GM12878 (cell line): ENCODE measurements around the gene TIGD1. TPM values are rescaled to one million over a fixed set of nuclear protein-coding genes. Genes with fewer than 3 reads are reported as not detected.

ENCODE experiments used
- ATAC-seq: fragments of 200-7000 bp; cut with Tn5 transposase; 3 replicates; pipeline ENCODE4 v1.9.1; 2020; ENCODE audit warnings: mild to moderate bottlenecking, moderate library complexity
- BruUV-seq: library from RNA; stranded (reverse); fragments of 400-500 nt; replicated peaks from 2 replicates; lab custom pipeline; 2021; lab: Mats Ljungman, UMichigan
- CTCF ChIA-PET: fragments of 300-600 bp; sonication (Branson Sonifier 250); formaldehyde crosslinking; extraction: SDS; loops from one replicate; lab custom pipeline; 2021; ENCODE audit warnings: inconsistent platforms; lab: Yijun Ruan, JAX
- POLR2A ChIA-PET: fragments of 350-600 bp; formaldehyde crosslinking; extraction: SDS; loops from one replicate; lab custom pipeline; 2021; ENCODE audit warnings: inconsistent platforms; lab: Charles Lee
- RAD21 ChIA-PET: fragments of 300-600 bp; sonication (Branson Sonifier 250); formaldehyde crosslinking; loops from one replicate; lab custom pipeline; 2023; ENCODE audit warnings: antibody characterized with exemption; ENCODE audit not compliant: unreplicated experiment; lab: Charles Lee
- SMC1A ChIA-PET: fragments of 300-600 bp; sonication (Branson Sonifier 250); formaldehyde crosslinking; loops from one replicate; lab custom pipeline; 2023; ENCODE audit not compliant: unreplicated experiment, uncharacterized antibody; lab: Charles Lee
- DNase-seq: peaks from one replicate; pipeline ENCODE4 v3.0.0-alpha.2; 2011; ENCODE audit warnings: low read depth, low spot score
- FAIRE-seq: peaks from 3 replicates; lab custom pipeline; 2011; peaks lifted over from hg19 to GRCh38; lab: Jason Lieb, UNC
- H2AFZ ChIP-seq: 2 replicates; pipeline ENCODE4 v1.6.0; 2011; ENCODE audit warnings: low read depth, low read length, control low read depth; ENCODE audit not compliant: control insufficient read depth
- H3K27ac ChIP-seq: 2 replicates; pipeline ENCODE4 v1.5.1; 2011; ENCODE audit warnings: control low read depth; ENCODE audit not compliant: control insufficient read depth, insufficient read depth
- H3K27me3 ChIP-seq, 2 experiments: replicated peaks in 1 of 2; 2 replicates each; pipeline versions ENCODE4 v1.6.0 to v1.6.1; 2011; ENCODE audit warnings: low read length in 1 of 2; ENCODE audit not compliant: control insufficient read depth in 2 of 2, insufficient read depth in 2 of 2
- H3K36me3 ChIP-seq, 2 experiments: 2 replicates each; pipeline ENCODE4 v1.5.1; 2011; ENCODE audit warnings: low read length in 1 of 2; ENCODE audit not compliant: control insufficient read depth in 2 of 2, insufficient read depth in 2 of 2
- H3K4me1 ChIP-seq: 2 replicates; pipeline ENCODE4 v1.6.1; 2011; ENCODE audit warnings: mild to moderate bottlenecking, low read length, moderate library complexity, mixed read lengths; ENCODE audit not compliant: control insufficient read depth, insufficient read depth
- H3K4me2 ChIP-seq: 2 replicates; pipeline ENCODE4 v1.6.0; 2011; ENCODE audit warnings: control low read depth; ENCODE audit not compliant: control insufficient read depth, insufficient read depth
- H3K4me3 ChIP-seq: fragments of 200-600 bp; sonication (generic); 2 replicates; pipeline ENCODE4 v1.5.1; 2016
- H3K79me2 ChIP-seq: 2 replicates; pipeline ENCODE4 v1.6.0; 2011; ENCODE audit warnings: low read length; ENCODE audit not compliant: control insufficient read depth, insufficient read depth
- H3K9ac ChIP-seq: 2 replicates; pipeline ENCODE4 v1.8.0; 2011; ENCODE audit warnings: low read length, control low read depth, mixed read lengths; ENCODE audit not compliant: control insufficient read depth, insufficient read depth
- H3K9me3 ChIP-seq: replicated peaks from 3 replicates; pipeline ENCODE4 v1.5.1; 2011; ENCODE audit warnings: mild to moderate bottlenecking, low read length; ENCODE audit not compliant: control insufficient read depth, insufficient read depth
- H4K20me1 ChIP-seq: 2 replicates; pipeline ENCODE4 v1.6.0; 2011; ENCODE audit not compliant: control insufficient read depth, insufficient read depth
- ATF7 ChIP-seq: fragments of 450-650 bp; IDR thresholded peaks from 2 replicates; pipeline ENCODE4 v1.6.1; 2016; ENCODE audit warnings: low read depth, mild to moderate bottlenecking
- BCL3 ChIP-seq: IDR thresholded peaks from 2 replicates; pipeline ENCODE4 v1.6.1; 2011; ENCODE audit warnings: borderline replicate concordance, low read depth, mild to moderate bottlenecking, moderate library complexity, low read length; ENCODE audit not compliant: insufficient read depth, poor library complexity, severe bottlenecking
- CHD2 ChIP-seq: IDR thresholded peaks from 2 replicates; pipeline ENCODE4 v1.6.1; 2011; ENCODE audit warnings: low read depth, low read length, improper control_type of control experiment, borderline replicate concordance
- EGR1 ChIP-seq, 2 experiments: IDR thresholded peaks; 1 replicate in 1 of 2; 2 replicates in 1 of 2; pipeline ENCODE4 v1.6.1; 2011 to 2012; ENCODE audit warnings: low read depth in 2 of 2, low read length in 2 of 2, borderline replicate concordance in 1 of 2, mild to moderate bottlenecking in 1 of 2, moderate library complexity in 1 of 2
- EP300 ChIP-seq, 2 experiments: fragments of 150-350 bp in 1 of 2; IDR thresholded peaks; 2 replicates each; pipeline ENCODE4 v1.6.1; 2011 to 2012; ENCODE audit warnings: low read depth in 2 of 2, low read length in 2 of 2, borderline replicate concordance in 1 of 2, improper control_type of control experiment in 1 of 2, inconsistent platforms in 1 of 2; ENCODE audit not compliant: control insufficient read depth in 1 of 2
- KDM1A ChIP-seq: fragments of 200-600 bp; sonication (generic); IDR thresholded peaks from 2 replicates; pipeline ENCODE4 v1.6.1; 2016; ENCODE audit warnings: borderline replicate concordance
- RAD21 ChIP-seq: IDR thresholded peaks from 2 replicates; pipeline ENCODE4 v1.6.1; 2011; ENCODE audit warnings: mild to moderate bottlenecking, low read depth, low read length, moderate library complexity; ENCODE audit not compliant: insufficient read depth
- REST ChIP-seq: IDR thresholded peaks from 2 replicates; pipeline ENCODE4 v1.6.1; 2012; ENCODE audit warnings: mild to moderate bottlenecking, low read depth, low read length
- SUPT20H ChIP-seq: IDR thresholded peaks from 2 replicates; pipeline ENCODE4 v1.6.1; 2011; ENCODE audit warnings: low read depth, mild to moderate bottlenecking, low read length, moderate library complexity, borderline replicate concordance; ENCODE audit not compliant: control insufficient read depth
- TBL1XR1 ChIP-seq: IDR thresholded peaks from 2 replicates; pipeline ENCODE4 v1.6.1; 2012; ENCODE audit warnings: low read depth, low read length, improper control_type of control experiment
- WGBS: methylation state at CpG from one replicate; pipeline ENCODE4 v1.1.6; 2016; ENCODE audit warnings: low lambda C conversion rate; ENCODE audit not compliant: insufficient replicate concordance, insufficient coverage; ENCODE audit errors: missing lambda C conversion rate; 5-methylcytosine and 5-hydroxymethylcytosine counted together
- in situ Hi-C: fragments of 300-500 bp; cut with MboI; formaldehyde crosslinking; loops from 9 replicates; pipeline ENCODE4 v1.14.3; 2018; ENCODE audit warnings: mixed read lengths
- intact Hi-C: fragments of 100-400 bp; cut with micrococcal nuclease; formaldehyde crosslinking; loops from one replicate; pipeline ENCODE4 v1.14.2; 2022; ENCODE audit not compliant: unreplicated experiment
- polyA plus RNA-seq, 11 experiments: library from polyadenylated mRNA; depleted of rRNA in 4 of 11; unstranded in 6 of 11; stranded (reverse) in 5 of 11; fragments of >200 nt; fragmentation: Nextera tagmentation in 4 of 11; fragmentation: Illumina TruSeq in 1 of 11; extraction: Ambion mirVana in 4 of 11; extraction: Trizol in 1 of 11; gene quantifications; 1 replicate in 1 of 11; 2 replicates in 10 of 11; pipeline versions ENCODE4 v1.2.1 to v1.2.3, GENCODE V29; 2011 to 2016; ENCODE audit warnings: inconsistent platforms in 2 of 11, missing spikeins in 2 of 11, low read depth in 1 of 11
- total RNA-seq, 4 experiments: library from RNA; depleted of rRNA in 3 of 4; stranded (reverse); fragments of >200 nt in 3 of 4; fragmentation: Illumina TruSeq in 1 of 4; extraction: Trizol in 1 of 4; gene quantifications; 2 replicates each; pipeline versions ENCODE4 v1.2.1 to v1.2.3, GENCODE V29; 2013 to 2021

The TIGD1 gene
- total and polyA plus RNA-seq, 10 of the 15 experiments (the other 5 are each of a cell fraction or from before 2014, with no cell fraction given): 1.4 to 8.4 (median 5.6) TPM

GRCh38 chr2:232525791-232526371, 24.5 kb downstream of the TIGD1 start, which contains the start of gene CHRND:
Gene CHRND (plus strand): TSS chr2:232526160. CDS start chr2:232526216, 56 bp downstream.
- DNase-seq (no peak), ATAC-seq (no peak), FAIRE-seq (no peak)
- Histone ChIP-seq H2AFZ (no peak within 1 kb of the TSS), H3K9ac (no peak within 1 kb of the TSS), H3K9me3 (no peaks in the 10 kb centered on the region), H3K79me2 (no peaks in the 10 kb centered on the region), H3K36me3 (no peaks in the 10 kb centered on the region), H3K4me1 (no peaks in the 10 kb centered on the region), H3K27ac (no peak within 1 kb of the TSS), H3K27me3 (peaks cover 3 to 6% of the 10 kb centered on the region in 2 experiments; a peak in 3 of 4 replicates), H3K4me3 (no peak within 1 kb of the TSS), H3K4me2 (no peak within 1 kb of the TSS), H4K20me1 (no peaks in the 10 kb centered on the region)
- no TSS peak for BruUV-seq
- ChIA-PET CTCF (no interaction called here), POLR2A (no interaction called here), SMC1A (no interaction called here), RAD21 (no interaction called here)
- intact Hi-C loops: no loop called here
- WGBS: 15% methylated on average over 12 of the region's 18 CpGs
- TF ChIP-seq KDM1A (no peak), SUPT20H (no peak)
- in situ Hi-C loops: no loop called here

GRCh38 chr2:232525199-232525598, 25.2 kb downstream of the TIGD1 start:
- Histone ChIP-seq H3K9ac (no peak overlapping the region), H3K36me3 (no peaks in the 10 kb centered on the region), H3K27me3 (peaks cover 3 to 6% of the 10 kb centered on the region in 2 experiments; a peak in 3 of 4 replicates), H3K4me3 (no peak overlapping the region), H3K79me2 (no peaks in the 10 kb centered on the region), H3K9me3 (no peaks in the 10 kb centered on the region), H3K4me1 (no peaks in the 10 kb centered on the region), H2AFZ (no peak overlapping the region), H3K27ac (no peak overlapping the region), H4K20me1 (no peaks in the 10 kb centered on the region), H3K4me2 (no peak overlapping the region)
- RAD21 ChIA-PET: no interaction called here
- intact Hi-C loops (no loop called here), in situ Hi-C loops (no loop called here)
- POLR2A ChIA-PET: no interaction called here
- SMC1A ChIA-PET: no interaction called here
- no peak for DNase-seq
- BruUV-seq: no TSS peak
- FAIRE-seq: no peak
- no peak for ATAC-seq
- CTCF ChIA-PET: no interaction called here
- 29% methylated on average over 9 of the region's 14 CpGs for WGBS
- TF ChIP-seq RAD21 (no peak), EGR1 (IDR thresholded peaks at IDR 0.05; ENCODE audit: borderline replicate concordance in 1 of 2, low read depth in 2 of 2, low read length in 2 of 2) (no peak), TBL1XR1 (no peak), EP300 (IDR thresholded peaks at IDR 0.05; ENCODE audit: borderline replicate concordance in 1 of 2, control insufficient read depth in 1 of 2, low read depth in 2 of 2, low read length in 2 of 2) (no peak), CHD2 (no peak), BCL3 (no peak), ATF7 (no peak), REST (no peak)
